Activated CD8-positive, alpha-beta memory T cell treated with anti-CD3 and anti-CD28 coated beads, Interleukin-2, amount 50 U/mL, for 1 hour (primary cell): ENCODE data around the gene ZBTB33.

Source experiments
- DNase-seq: peaks from one replicate; pipeline ENCODE4 v3.0.0-alpha.2; 2020; ENCODE audit errors: extremely low read depth

The ZBTB33 gene

GRCh38 chrX:120264341-120264740 lies 13.7 kb downstream of the ZBTB33 start:
- no peak for DNase-seq

GRCh38 chrX:120269373-120270035 lies 18.9 kb downstream of the ZBTB33 start:
- no peak for DNase-seq

DNA sequence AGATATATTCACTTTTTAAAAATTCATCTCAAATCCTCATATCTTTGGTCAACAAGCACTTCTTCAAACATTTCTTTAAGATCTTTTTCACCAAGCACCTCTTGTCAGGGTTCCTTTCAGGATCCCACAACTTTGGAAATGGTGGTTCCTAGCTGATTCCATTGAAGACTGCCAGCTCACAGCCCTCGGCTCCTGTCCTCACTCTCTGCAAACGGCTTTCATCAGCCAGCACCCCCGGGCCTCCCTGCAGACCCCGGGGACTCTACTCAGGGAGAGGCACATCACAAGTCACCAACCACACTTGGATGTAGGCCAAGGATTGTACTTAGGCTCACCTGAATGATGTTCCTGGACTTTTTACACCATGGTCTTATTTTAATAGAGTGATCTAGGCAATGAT lies 20.0 kb downstream of the ZBTB33 start:
- DNase-seq: no peak

DNA sequence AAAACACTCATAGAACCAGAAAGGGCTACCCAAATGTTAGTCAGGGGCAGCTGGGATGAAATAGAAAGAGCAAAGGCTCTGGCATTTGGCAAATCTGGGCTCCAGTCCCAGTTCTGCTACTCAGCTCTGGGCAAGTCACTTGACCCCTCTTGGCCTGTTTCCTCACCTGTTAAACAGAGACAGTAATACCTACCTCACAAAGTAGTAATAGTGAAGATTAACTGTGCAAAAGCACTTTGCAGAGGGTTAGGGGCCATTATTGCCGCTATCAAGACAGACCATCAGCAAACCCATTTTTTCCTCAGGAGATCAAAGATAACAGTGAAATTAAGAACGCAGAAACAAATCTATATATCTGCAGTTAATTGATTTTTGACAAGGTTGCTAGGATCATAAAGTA lies 20.6 kb downstream of the ZBTB33 start:
- no peak for DNase-seq

DNA sequence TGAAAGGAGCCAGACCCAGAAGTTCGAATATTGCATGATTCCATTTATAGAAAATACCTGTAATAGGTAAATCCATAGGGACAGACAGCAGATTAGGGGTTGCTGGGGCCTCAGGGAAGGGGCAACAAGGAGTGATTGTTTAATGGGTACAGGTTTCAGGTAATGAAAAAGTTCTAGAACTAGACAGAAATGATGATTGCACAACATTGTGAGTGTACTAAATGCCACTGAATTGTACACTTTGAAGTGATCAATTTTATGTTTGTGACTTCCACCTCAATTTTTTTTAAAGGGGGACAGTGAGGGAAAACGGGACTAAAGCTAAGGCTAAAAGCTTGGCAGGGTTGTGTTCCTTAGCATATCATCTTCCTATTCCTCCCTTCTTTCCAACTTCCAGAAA lies 23.5 kb downstream of the ZBTB33 start:
- DNase-seq: no peak

DNA sequence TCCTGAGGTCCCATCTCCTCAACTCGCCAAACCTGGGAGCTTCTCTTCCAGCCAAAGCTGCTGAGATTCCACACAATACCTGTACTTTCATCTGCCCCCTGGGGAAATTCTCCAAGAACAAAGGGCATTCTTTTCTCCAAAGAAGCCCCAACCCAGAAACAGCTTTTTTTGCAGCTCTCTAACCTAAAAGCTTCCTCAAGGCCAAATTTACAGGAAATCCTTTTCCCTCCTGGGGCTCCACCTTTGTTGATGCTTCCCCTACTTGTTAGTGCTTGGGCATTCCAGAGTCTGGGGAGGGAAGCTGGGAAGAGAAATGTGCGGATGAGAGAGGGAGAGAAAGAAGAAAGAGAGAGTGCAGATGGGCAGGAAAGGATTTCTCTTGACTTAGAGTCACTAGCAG lies 24.3 kb downstream of the ZBTB33 start:
- DNase-seq: no peak

- DNase-seq: no peak
Measured at GRCh38 chrX:120281021-120281624, 30.5 kb downstream of the ZBTB33 start.

DNA sequence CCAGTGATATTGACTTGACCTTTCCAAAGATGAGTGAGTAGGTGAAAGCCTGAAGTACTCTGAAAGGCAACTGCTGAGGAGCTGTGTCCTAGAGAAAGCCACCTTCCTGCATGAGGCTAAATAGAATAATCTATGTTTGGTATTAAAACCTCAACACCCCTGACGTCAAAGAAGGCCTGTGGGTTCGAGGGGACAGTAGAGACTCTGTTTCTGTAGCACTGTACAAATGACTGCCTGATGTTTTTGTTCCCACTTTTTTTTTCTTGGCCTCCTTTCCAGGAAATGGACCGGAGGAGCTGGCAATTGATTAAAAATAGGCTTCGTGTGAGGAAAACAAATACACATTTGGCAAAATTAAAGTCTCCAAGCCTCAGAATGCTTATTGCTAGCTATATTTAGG lies 31.1 kb downstream of the ZBTB33 start:
- DNase-seq: no peak

- no peak for DNase-seq
Measured at GRCh38 chrX:120282697-120283096, 32.1 kb downstream of the ZBTB33 start.

- no peak for DNase-seq
Measured at GRCh38 chrX:120286733-120287512, 36.3 kb downstream of the ZBTB33 start.

DNA sequence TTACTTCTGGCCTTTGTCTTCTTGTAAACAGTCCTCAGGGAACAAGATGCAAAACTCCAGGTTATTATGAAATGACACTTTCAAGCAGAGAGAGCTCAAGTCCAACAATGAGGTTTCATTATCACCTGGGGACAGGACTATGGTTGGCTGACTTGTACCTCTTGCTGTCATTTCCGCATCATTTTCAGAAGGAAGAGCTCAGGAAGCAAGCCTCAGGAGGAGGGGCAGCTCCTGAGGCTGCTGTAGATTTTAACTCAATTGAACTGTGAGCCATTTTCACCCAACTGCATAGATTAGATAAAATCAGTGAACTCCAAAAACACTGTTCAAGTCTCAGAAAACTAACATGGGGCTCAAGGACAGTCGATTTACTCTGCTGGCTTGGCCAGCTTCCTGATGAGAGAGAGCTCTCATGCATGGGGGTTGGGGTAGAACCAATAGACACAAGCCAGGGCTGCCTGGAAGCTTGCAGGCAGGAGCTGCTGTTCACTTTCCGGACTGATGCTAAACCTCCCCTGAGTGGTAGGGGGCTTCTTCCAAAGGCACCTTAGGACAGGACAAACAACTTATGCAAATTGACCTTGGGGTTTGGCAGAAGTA lies 37.0 kb downstream of the ZBTB33 start:
- DNase-seq: no peak

- DNase-seq: no peak
Measured at GRCh38 chrX:120290107-120290506, 39.5 kb downstream of the ZBTB33 start.

GRCh38 chrX:120291211-120291610 lies 40.6 kb downstream of the ZBTB33 start:
- DNase-seq: no peak

DNA sequence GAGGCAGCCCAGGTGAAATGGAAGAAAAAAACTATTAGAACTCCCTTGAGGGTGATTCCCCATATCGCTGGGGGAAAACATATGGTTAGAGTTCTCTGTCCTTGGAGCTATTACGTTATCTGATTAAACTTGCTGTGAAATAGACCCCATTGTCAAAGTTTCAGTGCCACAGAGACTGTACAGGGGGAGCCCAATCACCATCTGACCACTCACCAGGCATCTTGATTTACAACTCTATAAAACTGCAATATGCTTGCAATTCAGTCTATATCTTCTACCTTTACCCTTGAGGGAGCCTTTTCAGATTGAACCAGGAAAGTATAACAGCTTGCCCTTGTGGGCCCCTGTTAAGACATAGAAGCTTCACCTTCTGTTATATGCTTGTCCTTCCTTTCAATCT lies 42.4 kb downstream of the ZBTB33 start:
- DNase-seq: no peak

- no peak for DNase-seq
Measured at GRCh38 chrX:120294651-120295050, 44.0 kb downstream of the ZBTB33 start.

DNA sequence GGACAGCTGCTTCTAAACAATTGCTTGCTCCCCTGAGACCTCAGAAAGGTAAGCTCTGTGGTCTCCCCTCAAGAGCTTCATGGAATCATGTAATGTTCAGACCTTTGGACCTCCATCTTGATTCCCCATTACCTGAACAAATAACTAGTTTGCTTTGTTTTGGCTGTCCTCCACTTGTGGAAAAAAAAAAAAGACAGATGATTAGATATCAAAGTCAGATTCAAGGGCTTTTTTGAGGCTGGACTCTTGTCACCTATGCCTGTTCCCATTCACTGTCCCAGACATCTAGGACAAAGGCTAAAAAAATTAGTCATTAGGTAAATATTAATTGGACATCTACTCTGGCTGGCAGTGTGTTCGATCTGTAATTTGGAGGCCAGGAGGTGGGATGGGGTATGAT lies 47.3 kb downstream of the ZBTB33 start:
- DNase-seq: no peak

- no peak for DNase-seq
Measured at GRCh38 chrX:120299928-120300327, 49.3 kb downstream of the ZBTB33 start.

DNA sequence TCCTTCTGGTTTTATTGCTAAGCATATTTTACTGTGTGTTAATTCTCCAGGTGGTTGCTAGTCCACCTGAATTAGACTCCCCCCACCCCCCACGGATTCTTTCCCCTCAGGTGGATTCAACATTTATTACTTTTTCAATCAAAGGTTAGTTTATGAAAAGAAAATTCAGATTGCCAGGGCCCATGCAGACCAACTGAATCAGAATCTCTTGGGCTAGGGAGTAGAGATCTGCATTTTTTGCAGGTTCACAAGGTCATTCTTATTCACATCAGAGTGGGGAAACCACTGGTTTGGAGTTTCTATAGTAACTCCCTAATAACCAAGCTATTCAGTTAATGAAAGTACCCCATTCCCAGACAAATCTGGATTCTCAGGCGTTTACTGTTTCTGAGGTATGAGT lies 50.9 kb downstream of the ZBTB33 start:
- no peak for DNase-seq

GRCh38 chrX:120301960-120302359 lies 51.3 kb downstream of the ZBTB33 start:
- DNase-seq: no peak

GRCh38 chrX:120302434-120302833 lies 51.8 kb downstream of the ZBTB33 start:
- no peak for DNase-seq

DNA sequence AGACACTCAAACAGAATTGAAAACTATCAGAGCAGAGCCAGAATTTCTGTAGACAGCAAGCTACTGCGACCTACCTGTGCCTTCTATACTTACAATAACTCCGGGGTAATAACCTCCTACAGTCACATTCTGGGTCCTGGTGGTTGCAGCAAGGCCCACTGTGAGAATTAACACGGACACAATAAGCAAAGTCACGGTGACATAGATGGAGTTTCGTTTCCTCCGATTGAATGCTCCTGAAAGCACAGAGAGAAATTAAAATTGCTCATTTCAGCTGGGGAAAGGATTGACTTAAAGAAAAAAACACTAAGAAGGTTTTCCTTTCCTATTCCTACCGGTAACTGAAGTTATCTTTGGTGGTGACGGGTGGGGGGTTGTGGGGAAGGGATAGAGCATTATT lies 53.6 kb downstream of the ZBTB33 start:
- no peak for DNase-seq

DNA sequence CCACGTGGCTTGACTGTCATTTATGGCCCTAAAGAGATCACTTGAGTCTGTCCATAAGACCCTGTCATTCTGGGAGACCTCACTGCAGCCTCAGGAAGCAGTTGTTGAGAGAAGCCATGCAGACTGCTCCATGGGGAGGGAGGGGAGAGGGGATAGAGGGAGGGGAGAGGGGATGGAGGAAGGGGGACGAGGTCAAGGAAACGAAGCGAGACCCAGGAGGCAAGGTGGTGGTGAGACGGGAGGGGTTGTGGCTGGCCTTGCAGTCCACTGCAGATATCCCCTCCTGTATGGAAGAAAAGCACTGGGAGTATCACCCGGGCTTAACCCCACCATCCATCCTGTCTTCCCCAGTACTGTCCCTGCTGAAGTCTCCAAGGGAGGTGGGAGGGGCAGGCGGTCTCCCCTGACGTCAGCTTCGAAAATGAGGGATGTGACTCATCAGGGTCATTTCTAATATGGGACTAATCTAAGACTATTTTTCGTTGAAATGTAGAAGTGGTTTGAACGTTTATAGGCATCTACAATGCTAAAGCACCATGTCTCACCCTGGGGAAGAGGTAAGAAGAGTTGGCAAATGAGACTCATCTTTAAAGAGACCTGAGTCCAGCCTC lies 55.0 kb downstream of the ZBTB33 start:
- DNase-seq: no peak
